ENCODE data around the gene RPS6KL1. TPM values are rescaled to one million over a fixed set of nuclear protein-coding genes. Genes with fewer than 3 reads are reported as not detected.

The RPS6KL1 gene
- total RNA-seq, 1 donor from 2014 or later: 6.4 TPM

GRCh38 chr14:74942608-74943007 lies 19.5 kb upstream of the RPS6KL1 start:
- no peaks in the 10 kb centered on the region for H3K36me3 ChIP-seq
- H3K27ac ChIP-seq: no peak overlapping the region
- H3K9me3 ChIP-seq (ENCODE audit: low read depth): no peaks in the 10 kb centered on the region
- DNase-seq (ENCODE audit: low spot score): no peak
- H3F3A ChIP-seq (ENCODE audit: low read depth): peaks cover 9% of the 10 kb centered on the region
- H2AFZ ChIP-seq (replicated peaks): peak overlapping the region; percentile 19
- H3K9ac ChIP-seq: no peak overlapping the region
- H3K4me1 ChIP-seq: no peaks in the 10 kb centered on the region
- no peaks in the 10 kb centered on the region for H4K20me1 ChIP-seq (ENCODE audit: low read depth)
- H3K4me1 Mint-ChIP-seq: peaks cover 11% of the 10 kb centered on the region
- peaks cover 3% of the 10 kb centered on the region for H3K27me3 Mint-ChIP-seq (ENCODE audit: insufficient read depth, low read depth)
- H3K27ac Mint-ChIP-seq: peak overlapping the region; percentile 89
- no peaks in the 10 kb centered on the region for H3K36me3 Mint-ChIP-seq
- no peaks in the 10 kb centered on the region for H3K9me3 Mint-ChIP-seq
- no peak for TF ChIP-seq EZH2phosphoT487 (IDR thresholded peaks at IDR 0.05)
- TF ChIP-seq CTCF (IDR thresholded peaks at IDR 0.05): no peak
- TF ChIP-seq EZH2 (IDR thresholded peaks at IDR 0.05): no peak
- H3K27me3 ChIP-seq: no peaks in the 10 kb centered on the region
- H3K79me2 ChIP-seq (ENCODE audit: low read depth): no peaks in the 10 kb centered on the region
- H3K4me3 Mint-ChIP-seq: no peak overlapping the region
- no peak overlapping the region for H3K4me2 ChIP-seq
- no peak overlapping the region for H3K4me3 ChIP-seq

DNA sequence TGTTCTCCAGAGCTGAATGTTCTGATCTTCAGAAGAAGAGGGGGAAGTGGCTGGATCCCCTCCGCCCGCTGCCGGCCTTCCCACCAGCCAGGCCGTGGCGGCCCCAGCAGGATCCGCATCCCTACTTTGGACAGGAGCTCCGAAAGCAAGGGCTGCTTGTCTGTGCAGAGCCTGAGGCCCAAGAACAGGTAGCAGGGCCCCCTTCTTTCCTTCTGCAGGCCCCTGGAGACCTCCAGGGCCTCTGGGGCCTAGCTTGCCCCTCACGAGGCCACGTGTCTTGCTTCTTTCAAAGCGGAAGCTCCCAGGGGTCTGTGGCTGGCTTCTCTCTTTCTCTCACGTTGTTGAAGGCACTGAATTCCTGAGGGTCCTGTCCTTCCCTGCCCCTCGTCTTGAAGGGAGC lies 19.1 kb upstream of the RPS6KL1 start:
- H3K4me1 Mint-ChIP-seq: peaks cover 11% of the 10 kb centered on the region
- H3K9me3 ChIP-seq (ENCODE audit: low read depth): no peaks in the 10 kb centered on the region

DNA sequence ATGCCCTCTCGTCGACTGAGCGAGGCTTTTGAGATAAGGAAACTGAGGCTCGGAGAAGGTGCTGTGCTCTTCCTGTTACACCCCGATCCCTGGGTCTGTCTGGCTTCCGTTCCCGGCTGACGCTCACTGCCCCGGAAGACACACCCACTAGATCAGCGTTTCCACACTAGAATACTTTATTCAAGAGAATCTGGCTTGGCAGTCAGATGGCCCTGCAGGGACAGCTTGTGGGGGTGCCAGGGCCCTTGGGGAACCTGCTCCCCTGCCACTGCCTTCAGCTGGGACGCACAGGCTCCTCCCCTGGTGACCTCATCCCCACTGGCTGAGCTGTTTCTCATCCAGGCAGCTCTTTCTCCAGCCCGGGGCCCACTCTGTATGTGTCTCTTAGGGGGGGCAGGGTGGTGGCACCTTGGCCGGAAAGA lies 18.6 kb upstream of the RPS6KL1 start:
- no peaks in the 10 kb centered on the region for H3K79me2 ChIP-seq (ENCODE audit: low read depth)
- Mint-ChIP-seq H3K4me3 (no peak overlapping the region), H3K9me3 (no peaks in the 10 kb centered on the region), H3K4me1 (peaks cover 11% of the 10 kb centered on the region), H3K27ac (peak overlapping the region; percentile 72), H3K36me3 (no peaks in the 10 kb centered on the region), H3K27me3 (ENCODE audit: insufficient read depth, low read depth) (peaks cover 2% of the 10 kb centered on the region)
- H3K27ac ChIP-seq: no peak overlapping the region
- no peak for TF ChIP-seq EZH2 (IDR thresholded peaks at IDR 0.05)
- no peak for TF ChIP-seq CTCF (IDR thresholded peaks at IDR 0.05)
- no peak for TF ChIP-seq EZH2phosphoT487 (IDR thresholded peaks at IDR 0.05)
- no peaks in the 10 kb centered on the region for H3K4me1 ChIP-seq
- no peaks in the 10 kb centered on the region for H4K20me1 ChIP-seq (ENCODE audit: low read depth)
- DNase-seq (ENCODE audit: low spot score): no peak
- no peak overlapping the region for H3K9ac ChIP-seq
- H3K4me2 ChIP-seq: no peak overlapping the region
- H3K27me3 ChIP-seq: no peaks in the 10 kb centered on the region
- H2AFZ ChIP-seq (replicated peaks): peak overlapping the region; percentile 19
- H3K4me3 ChIP-seq: no peak overlapping the region
- no peaks in the 10 kb centered on the region for H3K36me3 ChIP-seq
- H3F3A ChIP-seq (ENCODE audit: low read depth): peaks cover 9% of the 10 kb centered on the region
- H3K9me3 ChIP-seq (ENCODE audit: low read depth): no peaks in the 10 kb centered on the region

More for the DNA sequence above, 19.1 kb upstream of the RPS6KL1 start:
- H2AFZ ChIP-seq (replicated peaks): peak overlapping the region; percentile 19
- H3K9ac ChIP-seq: no peak overlapping the region
- peaks cover 2% of the 10 kb centered on the region for H3K27me3 Mint-ChIP-seq (ENCODE audit: insufficient read depth, low read depth)
- H3K4me3 Mint-ChIP-seq: no peak overlapping the region
- DNase-seq (ENCODE audit: low spot score): no peak
- no peaks in the 10 kb centered on the region for H3K27me3 ChIP-seq
- no peaks in the 10 kb centered on the region for H3K36me3 ChIP-seq
- no peaks in the 10 kb centered on the region for H4K20me1 ChIP-seq (ENCODE audit: low read depth)
- no peaks in the 10 kb centered on the region for H3K4me1 ChIP-seq
- no peak overlapping the region for H3K27ac ChIP-seq
- no peak for TF ChIP-seq EZH2 (IDR thresholded peaks at IDR 0.05)
- TF ChIP-seq EZH2phosphoT487 (IDR thresholded peaks at IDR 0.05): no peak
- TF ChIP-seq CTCF (IDR thresholded peaks at IDR 0.05): no peak
- no peaks in the 10 kb centered on the region for H3K36me3 Mint-ChIP-seq
- H3K4me2 ChIP-seq: no peak overlapping the region
- H3F3A ChIP-seq (ENCODE audit: low read depth): peaks cover 9% of the 10 kb centered on the region
- no peaks in the 10 kb centered on the region for H3K79me2 ChIP-seq (ENCODE audit: low read depth)
- no peak overlapping the region for H3K4me3 ChIP-seq
- no peaks in the 10 kb centered on the region for H3K9me3 Mint-ChIP-seq
- peak overlapping the region; percentile 89 for H3K27ac Mint-ChIP-seq

All from neural progenitor cell (in vitro differentiated cells).